Muscle of leg (tissue), 11 donors: Measurements from ENCODE around the gene NLGN4Y. TPM values are rescaled to one million over a fixed set of nuclear protein-coding genes. Genes with fewer than 3 reads are reported as not detected.

ENCODE experiments used
- DNase-seq: peaks from one replicate; pipeline ENCODE4 v3.0.0; 2013
- H3K27ac ChIP-seq: one replicate; pipeline ENCODE4 v1.5.1; 2013; ENCODE audit warnings: mild to moderate bottlenecking, low read length, control low read depth
- H3K27me3 ChIP-seq: one replicate; pipeline ENCODE4 v1.6.1; 2013; ENCODE audit warnings: low read length; ENCODE audit not compliant: control insufficient read depth, insufficient read depth
- H3K36me3 ChIP-seq: one replicate; pipeline ENCODE4 v1.6.1; 2013; ENCODE audit warnings: low read length; ENCODE audit not compliant: control insufficient read depth, insufficient read depth
- H3K4me1 ChIP-seq: one replicate; pipeline ENCODE4 v1.6.1; 2013; ENCODE audit warnings: low read length; ENCODE audit not compliant: control insufficient read depth, insufficient read depth
- H3K4me3 ChIP-seq: one replicate; pipeline ENCODE4 v1.5.1; 2013; ENCODE audit warnings: low read length, control low read depth
- H3K9me3 ChIP-seq: replicated peaks from 2 replicates; pipeline ENCODE4 v1.6.1; 2013; ENCODE audit warnings: low read depth, low read length; ENCODE audit not compliant: control insufficient read depth
- WGBS: methylation state at CpG from one replicate; pipeline ENCODE4 v1.1.5; 2013; ENCODE audit warnings: missing lambda C conversion rate; ENCODE audit not compliant: insufficient coverage; 5-methylcytosine and 5-hydroxymethylcytosine counted together
- polyA plus RNA-seq, 8 donors: library from polyadenylated mRNA; unstranded; fragments of 120-200 nt; gene quantifications; one replicate each; pipeline versions ENCODE4 v1.2.1 to v1.2.3, GENCODE V29; 2013; ENCODE audit warnings: inconsistent platforms in 1 of 8, low replicate concordance in 1 of 8; ENCODE audit not compliant: insufficient read length in 8 of 8, insufficient read depth in 1 of 8
- total RNA-seq: library from RNA; stranded (reverse); fragments of 120-200 nt; gene quantifications from one replicate; pipeline ENCODE4 v1.2.4, GENCODE V29; 2013

NLGN4Y gene
- total and polyA plus RNA-seq, 9 donors: 0.04 to 17.7 (median 7.9) TPM

DNA sequence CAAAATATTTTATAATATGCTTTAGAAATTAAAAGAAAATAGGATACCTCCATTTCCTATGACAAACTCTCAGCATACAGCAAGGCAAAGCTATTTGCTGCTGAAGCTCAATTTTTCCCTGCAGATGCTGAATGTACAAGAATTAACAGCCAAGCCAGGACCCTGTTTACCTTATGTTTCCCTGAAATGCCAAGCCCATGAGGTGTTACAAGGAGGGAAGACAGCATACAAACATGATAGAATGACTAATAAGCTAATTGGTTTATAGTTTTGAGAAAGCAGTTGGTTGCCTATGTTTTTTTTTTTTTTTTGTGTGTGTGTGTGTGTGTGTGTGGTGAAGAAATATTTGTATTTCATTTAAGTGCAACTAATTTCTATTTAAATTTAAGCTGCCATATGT lies 113.2 kb downstream of the NLGN4Y start:
- H3K9me3 ChIP-seq: no peaks in the 10 kb centered on the region
- no peaks in the 10 kb centered on the region for H3K27me3 ChIP-seq
- no peaks in the 10 kb centered on the region for H3K4me1 ChIP-seq
- H3K4me3 ChIP-seq: no peak overlapping the region
- H3K27ac ChIP-seq: no peak overlapping the region
- no peak for DNase-seq
- no peaks in the 10 kb centered on the region for H3K36me3 ChIP-seq

DNA sequence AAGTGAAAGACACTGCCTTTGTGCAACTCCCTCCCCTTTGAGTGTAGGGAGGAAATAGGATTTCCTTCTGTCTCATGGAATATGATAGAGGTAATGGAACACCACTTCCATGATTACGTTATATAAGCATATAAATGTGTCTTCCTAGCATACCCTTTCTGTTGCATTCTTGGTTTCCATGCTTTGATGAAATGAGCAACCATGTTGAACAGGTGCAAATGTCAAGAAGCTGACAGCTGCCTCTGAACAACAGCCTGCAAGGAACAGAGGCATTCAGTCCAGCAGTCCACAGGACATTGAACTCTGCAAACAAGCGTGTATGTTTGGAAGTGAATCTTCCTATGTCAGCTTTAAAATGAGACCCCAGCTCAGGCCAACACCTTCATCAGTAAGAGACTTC lies 117.5 kb downstream of the NLGN4Y start:
- DNase-seq: no peak
- Histone ChIP-seq H3K4me1 (no peaks in the 10 kb centered on the region), H3K27ac (no peak overlapping the region), H3K9me3 (no peaks in the 10 kb centered on the region), H3K36me3 (no peaks in the 10 kb centered on the region), H3K4me3 (no peak overlapping the region), H3K27me3 (no peaks in the 10 kb centered on the region)
- WGBS: no CpG with 5 or more reads among the region's 2 CpGs

DNA sequence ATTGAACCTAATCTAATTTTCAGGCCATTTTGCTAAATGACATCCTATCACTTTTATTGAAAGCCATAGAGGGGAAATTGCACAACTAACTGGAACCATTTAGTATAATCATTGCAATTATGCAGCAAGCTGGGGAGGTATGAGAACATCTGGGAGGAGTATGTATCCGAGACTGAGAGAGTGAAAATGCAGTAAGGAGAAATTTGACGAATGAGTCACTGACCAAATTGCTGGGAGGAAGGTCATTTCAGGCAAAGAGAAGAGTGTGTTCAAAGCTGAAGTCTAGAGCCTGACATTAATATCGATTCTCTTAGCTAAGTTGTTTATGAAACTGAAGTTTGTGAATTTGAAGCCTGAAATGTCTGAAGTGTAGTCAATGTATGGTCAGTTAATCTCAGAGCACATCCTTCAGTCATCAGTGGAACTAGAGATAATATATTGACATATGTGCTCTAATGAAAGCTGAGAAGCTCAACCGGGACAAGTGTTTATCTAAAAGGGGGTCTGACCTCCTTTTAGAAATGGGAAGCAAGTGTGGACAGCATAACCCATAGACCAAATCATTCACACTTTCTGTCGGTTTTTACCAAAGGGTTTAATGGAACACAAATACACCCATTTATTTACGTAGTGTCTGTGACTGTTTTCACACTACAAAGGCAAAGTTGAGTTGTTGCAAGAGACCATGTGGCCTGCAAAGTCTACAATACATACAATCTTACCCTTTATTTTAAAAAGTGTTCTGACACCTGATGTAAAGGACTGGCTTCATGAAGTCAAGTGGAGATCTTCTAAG lies 120.0 kb downstream of the NLGN4Y start:
- Histone ChIP-seq H3K27ac (no peak overlapping the region), H3K4me1 (no peaks in the 10 kb centered on the region), H3K36me3 (no peaks in the 10 kb centered on the region), H3K4me3 (no peak overlapping the region), H3K9me3 (no peaks in the 10 kb centered on the region), H3K27me3 (no peaks in the 10 kb centered on the region)
- DNase-seq: no peak
- WGBS: no CpG with 5 or more reads among the region's 6 CpGs

DNA sequence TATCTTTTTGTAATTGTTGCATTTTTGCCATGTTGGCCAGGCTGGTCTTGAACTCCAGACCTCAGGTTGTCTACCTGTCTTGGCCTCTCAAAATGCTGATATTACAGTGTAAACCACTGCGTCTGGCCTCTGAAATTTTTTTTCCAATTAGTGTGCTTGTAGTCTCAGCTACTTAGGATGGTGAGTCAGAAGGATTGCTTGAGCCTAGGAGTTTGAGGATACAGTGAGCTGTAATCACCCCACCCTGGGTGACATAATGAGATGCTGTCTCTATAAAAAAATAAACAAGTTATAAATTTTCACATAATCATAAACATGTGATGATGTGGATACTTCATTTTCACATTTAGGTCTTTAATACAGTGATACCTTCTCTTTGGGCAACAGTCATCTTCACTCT lies 154.9 kb downstream of the NLGN4Y start:
- H3K27me3 ChIP-seq: no peaks in the 10 kb centered on the region
- no peak for DNase-seq
- H3K36me3 ChIP-seq: no peaks in the 10 kb centered on the region
- H3K9me3 ChIP-seq: no peaks in the 10 kb centered on the region
- H3K4me3 ChIP-seq: no peak overlapping the region
- no peaks in the 10 kb centered on the region for H3K4me1 ChIP-seq
- no peak overlapping the region for H3K27ac ChIP-seq
- WGBS: no CpG with 5 or more reads among the region's 1 CpG

DNA sequence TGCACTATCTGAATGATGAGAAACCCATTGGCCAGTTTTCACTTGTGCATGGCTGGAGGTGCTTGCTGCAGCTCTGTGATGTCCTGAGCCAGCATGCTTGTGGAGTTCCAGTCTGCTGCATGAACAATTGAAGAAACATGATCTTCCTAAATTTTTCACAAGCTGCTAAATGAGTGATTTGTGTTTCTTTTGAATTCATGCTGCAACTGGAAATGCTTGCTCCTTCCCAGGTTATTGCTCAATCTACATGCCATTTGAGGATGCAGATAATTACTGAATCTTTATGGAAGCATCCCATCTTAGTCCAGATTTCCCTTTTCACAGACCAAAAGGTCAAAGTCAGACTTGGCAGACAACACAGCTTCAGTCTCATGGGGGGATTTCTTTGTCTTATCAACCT lies 170.2 kb downstream of the NLGN4Y start:
- no peak overlapping the region for H3K4me3 ChIP-seq
- H3K27ac ChIP-seq: no peak overlapping the region
- no peaks in the 10 kb centered on the region for H3K9me3 ChIP-seq
- H3K27me3 ChIP-seq: no peaks in the 10 kb centered on the region
- no peaks in the 10 kb centered on the region for H3K4me1 ChIP-seq
- no peak for DNase-seq
- no peaks in the 10 kb centered on the region for H3K36me3 ChIP-seq

DNA sequence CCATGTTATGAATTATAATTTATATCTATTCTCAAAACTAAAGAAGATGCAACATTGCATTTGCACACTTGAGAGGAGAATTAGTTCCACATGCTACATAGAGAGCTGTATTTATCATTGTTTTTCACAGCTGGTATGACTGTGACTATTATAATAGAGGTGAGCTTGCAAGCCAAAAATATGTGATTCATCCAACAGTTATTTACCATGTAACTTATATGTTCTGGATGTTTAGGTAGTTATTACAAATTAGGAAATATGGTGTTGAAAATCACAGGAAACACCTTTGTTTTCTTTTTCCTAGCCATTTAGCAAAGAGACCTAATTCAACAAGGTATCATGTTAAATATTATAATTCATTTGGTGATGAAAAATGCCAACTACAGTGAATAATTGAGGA lies 183.8 kb downstream of the NLGN4Y start:
- Histone ChIP-seq H3K36me3 (no peaks in the 10 kb centered on the region), H3K27ac (no peak overlapping the region), H3K4me1 (no peaks in the 10 kb centered on the region), H3K27me3 (no peaks in the 10 kb centered on the region), H3K9me3 (no peaks in the 10 kb centered on the region), H3K4me3 (no peak overlapping the region)
- DNase-seq: no peak

DNA sequence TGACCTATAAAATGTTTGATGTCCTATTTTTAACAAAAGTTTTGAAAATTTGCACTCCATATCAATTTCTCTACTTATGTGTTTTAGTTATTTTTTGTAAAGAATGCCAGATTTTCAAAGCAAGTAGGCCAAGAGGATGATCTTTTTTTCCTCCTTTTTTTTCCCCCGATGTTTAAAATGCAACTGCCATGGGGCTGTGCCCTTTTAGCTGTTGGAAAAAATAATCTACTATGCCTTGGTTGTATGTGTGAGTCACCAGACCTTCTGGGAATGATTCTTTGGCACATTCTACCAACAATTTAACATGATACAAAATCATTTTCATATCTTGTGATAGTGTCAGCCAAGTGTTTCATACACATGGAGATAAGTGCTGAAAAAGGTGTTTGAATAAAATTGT lies 217.3 kb downstream of the NLGN4Y start:
- Histone ChIP-seq H3K27me3 (no peaks in the 10 kb centered on the region), H3K4me3 (no peak overlapping the region), H3K27ac (no peak overlapping the region), H3K9me3 (no peaks in the 10 kb centered on the region), H3K4me1 (no peaks in the 10 kb centered on the region), H3K36me3 (no peaks in the 10 kb centered on the region)
- DNase-seq: no peak
- WGBS: no CpG with 5 or more reads among the region's 1 CpG

DNA sequence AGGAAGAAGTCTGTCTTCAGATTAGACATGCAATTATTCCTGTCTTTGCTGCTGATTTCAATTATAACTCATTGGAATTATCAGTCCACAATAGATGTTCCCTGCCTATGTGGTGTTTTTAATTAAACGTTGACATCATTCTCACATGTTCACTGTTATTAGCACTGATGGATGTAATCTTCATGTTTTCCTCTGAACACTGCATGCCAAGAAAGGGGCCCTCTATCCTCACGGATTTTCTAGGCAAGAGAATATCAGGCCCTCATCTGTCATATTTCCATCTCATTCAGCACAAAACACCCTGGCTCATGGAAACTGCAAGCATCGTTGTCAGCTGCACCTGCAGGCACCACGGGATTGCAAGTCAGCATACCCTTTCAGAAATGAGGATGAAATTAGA lies 224.0 kb downstream of the NLGN4Y start:
- Histone ChIP-seq H3K27me3 (no peaks in the 10 kb centered on the region), H3K27ac (no peak overlapping the region), H3K36me3 (no peaks in the 10 kb centered on the region), H3K4me1 (no peaks in the 10 kb centered on the region), H3K9me3 (no peaks in the 10 kb centered on the region), H3K4me3 (no peak overlapping the region)
- WGBS: no CpG with 5 or more reads among the region's 4 CpGs
- DNase-seq: no peak

DNA sequence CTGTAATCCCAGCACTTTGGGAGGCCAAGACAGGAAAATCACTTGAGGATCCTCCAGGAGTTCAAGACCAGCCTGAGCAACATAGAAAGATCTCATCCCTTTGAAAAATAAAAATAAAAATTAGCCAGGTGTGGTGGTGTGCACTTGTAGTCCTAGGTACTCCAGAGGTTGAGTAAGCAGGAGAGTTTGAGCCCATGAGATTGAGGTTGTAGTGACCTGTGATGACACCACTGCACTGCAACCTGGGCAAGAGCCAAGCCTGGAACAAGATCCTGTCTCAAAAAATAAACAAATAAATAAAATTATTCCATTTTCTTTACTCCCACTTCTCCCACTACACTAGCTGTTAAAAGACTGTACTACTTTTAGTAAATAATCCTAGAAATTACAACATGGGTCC lies 231.2 kb downstream of the NLGN4Y start:
- no peaks in the 10 kb centered on the region for H3K4me1 ChIP-seq
- no peaks in the 10 kb centered on the region for H3K36me3 ChIP-seq
- H3K4me3 ChIP-seq: no peak overlapping the region
- no peak for DNase-seq
- H3K9me3 ChIP-seq: no peaks in the 10 kb centered on the region
- H3K27me3 ChIP-seq: no peaks in the 10 kb centered on the region
- H3K27ac ChIP-seq: no peak overlapping the region

DNA sequence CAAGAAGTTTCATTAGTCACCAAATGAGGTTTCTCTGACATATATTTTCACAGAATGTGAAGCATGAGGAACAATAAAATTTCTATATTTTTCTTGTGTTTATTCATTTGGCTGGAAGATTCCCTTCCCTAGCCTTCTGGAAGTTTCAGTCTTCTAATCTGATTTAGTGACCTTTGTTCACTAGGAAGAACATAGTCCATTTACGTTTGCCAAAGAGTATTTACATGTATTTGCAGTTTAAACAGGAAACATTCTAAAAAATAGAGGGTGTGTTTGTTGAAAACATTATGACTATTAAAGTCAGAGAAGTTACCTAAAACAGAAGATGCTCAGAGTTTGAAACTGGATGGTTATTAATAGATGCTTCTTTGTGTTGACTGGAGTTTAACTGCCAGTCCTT lies 238.6 kb downstream of the NLGN4Y start:
- H3K9me3 ChIP-seq: no peaks in the 10 kb centered on the region
- no peaks in the 10 kb centered on the region for H3K4me1 ChIP-seq
- WGBS: no CpG with 5 or more reads among the region's 1 CpG
- no peak overlapping the region for H3K27ac ChIP-seq
- H3K4me3 ChIP-seq: no peak overlapping the region
- no peaks in the 10 kb centered on the region for H3K36me3 ChIP-seq
- DNase-seq: no peak
- no peaks in the 10 kb centered on the region for H3K27me3 ChIP-seq

DNA sequence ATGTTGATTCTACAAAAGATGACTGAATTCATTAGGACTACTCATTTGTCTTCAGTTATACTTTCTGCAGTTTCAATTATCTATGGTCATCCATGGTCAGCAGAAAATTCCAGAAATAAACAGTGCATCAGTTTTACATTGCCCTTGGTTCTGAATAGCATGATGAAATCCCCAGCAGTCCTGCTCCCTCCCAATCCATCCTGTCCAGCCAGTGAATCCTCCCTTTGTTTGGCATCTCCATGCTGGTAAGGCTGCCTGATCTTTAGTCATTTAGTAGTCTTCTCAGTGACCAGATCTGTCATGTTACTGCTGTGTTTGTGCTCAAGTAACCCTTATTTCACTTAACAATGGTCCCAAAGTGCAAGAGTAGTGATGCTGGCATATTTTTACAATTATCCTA lies 239.3 kb downstream of the NLGN4Y start:
- no peaks in the 10 kb centered on the region for H3K9me3 ChIP-seq
- no peak for DNase-seq

More for the DNA sequence above, 239.3 kb downstream of the NLGN4Y start:
- Histone ChIP-seq H3K27ac (no peak overlapping the region), H3K36me3 (no peaks in the 10 kb centered on the region), H3K4me1 (no peaks in the 10 kb centered on the region), H3K4me3 (no peak overlapping the region), H3K27me3 (no peaks in the 10 kb centered on the region)
